Right lobe of liver (tissue), 4 donors: ENCODE data around the gene IKBKE.

Experiments used
- POLR2A ChIP-seq: fragments of 450-650 bp; IDR thresholded peaks from one replicate; pipeline ENCODE4 v1.6.1; 2017; ENCODE audit warnings: antibody characterized with exemption, mild to moderate bottlenecking
- TF ChIP-seq, protein P1 (sequence below), 4 donors: fragments of 200-600 bp in 3 of 4; fragments of 450-650 bp in 1 of 4; IDR thresholded peaks; one replicate each; pipeline versions ENCODE4 v1.5.1 to v1.8.0; 2016 to 2022; ENCODE audit warnings: antibody characterized with exemption in 4 of 4, mild to moderate bottlenecking in 2 of 4
- donor health status: DM: no; HTN: no; CAD: no.
- donor health status: DM: no; HTN: no; CAD: no.
- donor health status: DM: no; HTN: yes; CAD: no.

DNA sequence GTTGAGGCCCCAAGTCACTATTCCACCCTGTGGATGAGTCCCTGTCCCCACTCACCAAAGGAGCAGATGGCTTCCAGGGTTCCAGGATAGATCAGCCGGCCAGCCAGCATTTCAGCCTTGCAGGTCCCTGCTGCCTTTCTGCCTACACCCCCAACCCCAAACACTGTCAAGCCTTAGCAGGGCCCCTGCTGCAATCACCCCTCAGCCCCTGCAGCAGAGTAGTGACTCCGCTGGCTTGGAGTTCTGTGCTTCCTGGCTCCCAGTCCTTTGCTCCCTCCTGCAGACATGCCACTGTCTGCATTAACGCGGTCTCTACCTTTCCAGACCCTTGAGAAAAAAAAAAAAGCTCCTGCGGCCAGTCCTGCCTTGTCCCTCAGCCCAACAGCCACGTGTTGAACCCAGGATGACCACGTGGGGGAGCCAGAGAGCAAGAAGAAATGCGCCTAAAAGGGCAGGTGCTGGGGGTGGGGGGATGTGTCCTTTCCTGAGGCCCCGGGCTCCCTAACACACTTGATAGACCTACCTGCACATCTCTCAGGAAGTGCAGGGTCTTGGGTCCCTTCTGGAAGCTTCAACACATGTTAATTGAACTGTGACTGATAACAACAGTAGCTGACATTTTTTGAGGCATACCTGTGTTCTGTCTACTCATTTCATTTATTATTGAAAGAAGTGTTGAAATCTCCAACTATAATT is 74.4 kb downstream of the IKBKE start:
- TF ChIP-seq, protein P1, sequence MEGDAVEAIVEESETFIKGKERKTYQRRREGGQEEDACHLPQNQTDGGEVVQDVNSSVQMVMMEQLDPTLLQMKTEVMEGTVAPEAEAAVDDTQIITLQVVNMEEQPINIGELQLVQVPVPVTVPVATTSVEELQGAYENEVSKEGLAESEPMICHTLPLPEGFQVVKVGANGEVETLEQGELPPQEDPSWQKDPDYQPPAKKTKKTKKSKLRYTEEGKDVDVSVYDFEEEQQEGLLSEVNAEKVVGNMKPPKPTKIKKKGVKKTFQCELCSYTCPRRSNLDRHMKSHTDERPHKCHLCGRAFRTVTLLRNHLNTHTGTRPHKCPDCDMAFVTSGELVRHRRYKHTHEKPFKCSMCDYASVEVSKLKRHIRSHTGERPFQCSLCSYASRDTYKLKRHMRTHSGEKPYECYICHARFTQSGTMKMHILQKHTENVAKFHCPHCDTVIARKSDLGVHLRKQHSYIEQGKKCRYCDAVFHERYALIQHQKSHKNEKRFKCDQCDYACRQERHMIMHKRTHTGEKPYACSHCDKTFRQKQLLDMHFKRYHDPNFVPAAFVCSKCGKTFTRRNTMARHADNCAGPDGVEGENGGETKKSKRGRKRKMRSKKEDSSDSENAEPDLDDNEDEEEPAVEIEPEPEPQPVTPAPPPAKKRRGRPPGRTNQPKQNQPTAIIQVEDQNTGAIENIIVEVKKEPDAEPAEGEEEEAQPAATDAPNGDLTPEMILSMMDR (IDR thresholded peaks at IDR 0.05): peak; percentile 63 to 90 (median 84)
- no peak for TF ChIP-seq POLR2A
